HG02610 (cell line): ENCODE results near the gene GMDS.

Experiments used
- ATAC-seq: cut with Tn5 transposase; IDR thresholded peaks from one replicate; pipeline ENCODE4 v1.9.1; 2021; ENCODE audit warnings: mild to moderate bottlenecking, moderate library complexity; ENCODE audit not compliant: unreplicated experiment

The GMDS gene

DNA sequence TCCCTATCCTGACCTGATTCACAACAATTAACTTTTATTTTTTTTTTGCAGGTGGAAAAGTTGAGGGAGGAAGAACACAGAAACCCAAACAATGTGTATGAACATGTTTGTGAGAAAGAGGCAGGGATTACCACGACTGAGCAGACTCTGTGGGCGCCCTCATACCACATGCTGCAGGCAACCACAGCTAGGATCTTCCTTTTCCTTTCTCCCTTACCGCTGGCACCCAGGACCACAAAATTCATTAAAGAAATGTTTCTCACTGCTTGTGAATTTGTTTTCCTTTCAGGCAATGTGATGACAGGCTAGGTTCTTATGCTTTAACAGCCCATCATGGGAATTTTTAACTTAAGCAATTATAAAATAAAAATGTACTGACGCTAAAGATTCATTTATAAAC, 287.1 kb downstream of the GMDS start:
- no peak for ATAC-seq

DNA sequence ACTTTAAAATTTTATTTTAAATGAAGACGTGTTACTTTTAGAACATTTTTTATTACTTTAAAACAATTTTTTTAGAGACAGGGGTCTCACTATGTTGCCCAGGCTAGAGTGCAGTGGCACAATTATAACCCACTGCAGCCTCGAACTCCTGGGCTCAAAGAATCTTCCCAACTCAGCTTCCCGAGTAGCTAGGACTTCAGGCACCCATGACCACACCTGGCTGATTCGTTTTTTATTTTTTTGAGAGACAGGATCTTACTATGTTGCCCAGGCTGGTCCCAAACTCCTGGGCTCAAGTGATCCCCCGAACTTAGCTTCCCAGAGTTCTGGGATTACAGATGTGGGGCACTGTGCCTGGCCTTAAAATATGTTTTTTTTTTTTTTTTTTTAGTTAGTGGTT, 287.7 kb downstream of the GMDS start:
- no peak for ATAC-seq

DNA sequence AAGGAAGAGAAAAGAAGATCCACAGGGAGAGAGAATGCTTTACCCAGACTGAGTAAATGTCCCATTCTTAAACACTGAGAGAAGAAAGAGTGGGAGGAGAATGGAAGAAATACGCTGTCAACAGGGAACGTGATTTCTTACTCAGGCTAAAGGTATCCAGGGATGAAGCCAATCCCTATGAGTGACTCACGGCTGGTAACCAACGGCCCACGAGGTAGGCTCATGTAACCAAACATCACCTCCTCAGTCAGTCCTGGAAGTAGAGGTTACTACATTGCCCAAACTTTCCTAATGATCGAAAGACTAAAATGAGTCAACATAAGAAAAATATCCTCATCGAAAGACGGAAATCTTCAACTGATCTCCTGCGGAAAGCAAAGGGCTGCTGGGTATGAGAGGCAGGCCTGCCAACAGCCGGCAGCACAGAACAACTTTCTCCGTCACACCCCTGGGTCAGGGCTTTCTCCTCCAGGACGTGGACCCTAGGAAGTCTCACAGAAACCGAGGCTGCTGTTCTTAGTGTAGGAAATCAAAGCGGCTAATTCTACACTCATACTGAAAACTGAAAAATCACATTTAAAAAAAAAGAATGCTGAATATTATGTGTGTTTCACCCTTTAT, 292.6 kb downstream of the GMDS start:
- ATAC-seq: no peak

DNA sequence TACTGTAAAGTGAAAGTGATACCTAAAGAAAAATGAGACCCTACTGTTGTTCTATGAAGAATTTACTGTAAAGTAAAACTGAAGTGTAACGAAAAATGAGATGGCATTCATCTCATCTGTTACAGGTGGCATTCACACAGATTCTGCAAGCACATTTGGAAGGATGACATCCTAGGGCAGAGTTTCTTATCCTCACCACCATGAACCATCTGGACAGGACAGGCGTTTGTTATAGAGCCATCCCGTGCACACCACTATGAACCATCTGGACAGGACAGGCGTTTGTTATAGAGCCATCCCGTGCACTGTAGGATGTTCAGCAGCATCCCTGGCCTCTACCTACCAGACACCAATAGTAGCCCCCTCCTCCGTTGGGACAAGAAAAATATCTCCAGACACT, 294.8 kb downstream of the GMDS start:
- no peak for ATAC-seq

DNA sequence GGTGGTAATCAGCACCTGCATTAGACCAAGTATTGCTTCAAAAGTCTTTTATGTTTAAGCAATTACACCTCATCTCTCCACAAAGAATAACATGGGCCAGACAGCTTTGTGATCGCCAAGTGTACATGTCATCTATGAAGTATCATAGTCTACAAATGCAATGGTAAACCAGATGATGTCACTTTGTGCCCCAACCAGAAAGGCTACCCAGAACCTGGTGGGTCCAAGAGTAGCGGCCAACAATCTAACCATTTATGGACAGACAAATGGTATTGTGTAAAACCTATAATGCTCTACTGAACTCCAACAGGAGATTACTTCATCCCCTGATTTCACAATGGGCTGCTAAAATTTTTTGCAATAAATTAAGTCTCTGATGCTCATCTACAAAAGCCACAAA, 295.9 kb downstream of the GMDS start:
- ATAC-seq: no peak

DNA sequence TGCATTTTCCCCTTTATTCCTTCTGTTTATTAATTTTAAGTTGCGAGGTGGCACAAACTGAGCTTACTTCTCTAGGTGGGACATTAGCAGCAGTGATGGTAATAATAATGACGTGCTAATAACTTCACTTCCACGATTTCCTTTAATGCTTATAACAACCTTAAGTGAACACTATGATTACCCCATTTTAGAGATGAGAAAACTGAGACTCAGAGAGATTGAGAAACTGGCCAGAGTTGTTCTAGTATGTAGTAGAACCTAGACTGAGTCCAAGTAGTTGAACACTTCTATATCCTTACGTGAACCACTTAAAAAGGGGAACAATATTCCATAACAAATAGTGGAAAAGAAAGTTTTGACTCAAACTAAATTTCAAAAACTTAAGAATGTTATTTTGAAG, 297.5 kb downstream of the GMDS start:
- no peak for ATAC-seq

DNA sequence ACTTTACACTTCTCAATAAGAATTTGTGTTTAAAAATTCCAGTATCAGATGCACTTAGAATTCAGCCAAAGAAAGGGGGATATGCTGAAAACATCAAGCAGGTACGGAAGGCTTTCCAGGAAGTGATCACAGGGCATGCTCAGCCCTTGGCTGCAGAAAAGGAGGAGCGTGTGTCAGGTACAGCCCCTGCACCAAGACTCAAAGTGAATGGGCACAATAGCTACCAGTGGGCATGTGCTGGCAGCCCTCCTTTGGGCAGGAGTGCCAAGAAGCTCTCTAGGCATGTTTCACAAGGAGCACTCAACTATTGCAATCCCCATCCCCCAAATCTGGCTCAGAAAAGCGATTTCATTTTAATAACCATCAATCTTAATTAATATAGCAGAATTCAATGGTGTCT, 298.8 kb downstream of the GMDS start:
- no peak for ATAC-seq

DNA sequence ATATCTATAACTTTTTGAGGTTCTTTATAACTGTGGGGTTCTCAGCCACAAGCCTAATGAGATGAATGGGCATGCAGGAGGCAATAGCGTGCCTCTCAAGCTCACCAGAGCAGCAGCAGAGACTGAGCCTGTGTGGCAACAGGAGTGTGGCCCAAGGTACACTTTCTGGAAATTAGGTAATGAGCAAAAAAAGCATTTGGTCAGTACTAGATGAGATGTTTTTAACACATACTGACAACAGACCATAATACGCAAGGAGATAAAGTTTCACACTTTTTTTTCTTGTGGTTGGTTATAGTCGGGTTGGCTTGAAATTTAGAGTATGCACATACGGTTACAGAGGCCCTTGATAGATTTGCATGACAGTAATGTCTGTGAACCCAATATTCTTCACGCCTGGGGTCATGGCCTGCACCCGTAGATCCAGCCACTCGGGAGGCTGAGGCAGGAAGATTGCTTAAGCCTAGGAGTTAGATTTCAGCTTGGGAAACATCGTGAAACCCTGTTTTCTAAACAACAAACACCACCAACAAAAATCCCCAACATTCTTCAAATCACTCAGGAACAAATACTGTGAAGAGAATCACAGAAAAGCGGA, 300.1 kb downstream of the GMDS start:
- peak; percentile 65 for ATAC-seq

DNA sequence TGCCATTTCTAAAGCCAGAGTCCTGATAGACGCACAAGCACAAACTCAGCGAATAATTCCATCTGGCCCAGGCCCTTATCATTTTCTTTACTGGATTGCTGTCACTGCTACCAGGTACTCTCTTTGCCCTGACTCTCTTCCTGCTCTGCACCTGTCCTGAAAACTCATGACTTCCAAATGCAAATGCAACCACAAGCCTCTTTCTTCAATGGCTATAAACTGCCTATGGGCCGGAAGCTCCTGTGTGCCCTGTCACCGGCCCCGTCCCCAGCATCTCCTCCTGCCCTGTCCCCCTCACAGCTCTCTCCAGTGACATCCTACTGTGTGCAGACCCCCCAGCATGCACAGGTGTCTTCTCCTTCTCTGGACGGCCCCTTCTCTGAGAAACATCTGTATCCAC, 302.6 kb downstream of the GMDS start:
- no peak for ATAC-seq

DNA sequence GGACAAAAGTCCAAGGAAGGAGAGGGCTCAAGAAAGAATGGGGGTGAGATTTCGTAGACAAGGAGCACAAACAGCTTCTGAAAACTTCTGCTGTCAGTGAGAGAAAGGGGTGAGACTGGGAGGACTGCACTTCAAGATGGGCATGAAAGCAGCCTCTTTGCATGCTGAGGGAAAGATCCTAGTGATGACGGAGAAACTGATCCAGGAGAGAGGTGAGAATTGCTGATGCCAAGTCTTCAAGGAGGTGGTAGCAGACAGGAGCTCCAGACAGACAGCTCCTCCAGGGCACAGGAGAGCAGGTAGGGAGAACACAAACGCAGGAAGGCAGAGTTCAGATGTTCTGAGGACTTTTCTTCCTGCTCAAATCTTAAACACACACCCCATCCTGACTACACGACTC, 303.9 kb downstream of the GMDS start:
- no peak for ATAC-seq

DNA sequence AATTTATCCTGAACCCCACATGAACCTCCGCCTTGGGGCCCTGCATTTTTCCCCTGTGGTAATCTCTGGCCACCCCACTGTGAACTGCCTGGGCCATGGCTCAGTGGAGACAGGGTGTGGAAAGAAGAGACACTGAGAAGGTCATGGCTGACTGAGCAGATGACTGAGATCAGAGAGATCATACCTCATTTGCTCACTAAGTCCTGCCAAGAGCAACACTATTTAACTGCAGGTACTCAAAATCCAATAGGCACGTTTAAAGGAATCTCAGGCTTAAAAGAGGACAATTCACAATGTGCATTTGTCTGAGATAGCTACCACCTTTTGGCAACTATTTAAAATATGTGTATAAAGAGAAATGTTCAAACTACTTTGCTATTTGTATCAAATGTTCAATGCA, 305.0 kb downstream of the GMDS start:
- peak; percentile 76 for ATAC-seq

DNA sequence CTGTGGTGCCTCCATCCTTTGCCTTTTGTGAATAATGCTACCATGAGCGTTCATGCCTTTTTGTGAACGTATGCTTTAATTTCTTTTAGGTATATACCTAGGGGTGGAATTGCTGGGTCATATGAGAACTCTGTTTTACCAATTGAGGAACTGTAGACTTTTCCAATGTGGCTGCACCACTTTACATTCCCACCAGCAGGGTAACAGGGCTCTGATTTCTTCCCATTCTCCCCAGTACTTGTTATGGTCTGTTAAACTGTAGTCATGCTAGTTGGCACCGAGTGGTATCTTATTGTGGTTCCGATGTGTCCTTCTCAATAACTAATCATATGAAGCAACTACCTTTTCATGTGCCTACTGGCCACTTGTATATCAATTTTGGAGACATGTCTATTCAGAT, 312.1 kb downstream of the GMDS start:
- ATAC-seq: no peak

DNA sequence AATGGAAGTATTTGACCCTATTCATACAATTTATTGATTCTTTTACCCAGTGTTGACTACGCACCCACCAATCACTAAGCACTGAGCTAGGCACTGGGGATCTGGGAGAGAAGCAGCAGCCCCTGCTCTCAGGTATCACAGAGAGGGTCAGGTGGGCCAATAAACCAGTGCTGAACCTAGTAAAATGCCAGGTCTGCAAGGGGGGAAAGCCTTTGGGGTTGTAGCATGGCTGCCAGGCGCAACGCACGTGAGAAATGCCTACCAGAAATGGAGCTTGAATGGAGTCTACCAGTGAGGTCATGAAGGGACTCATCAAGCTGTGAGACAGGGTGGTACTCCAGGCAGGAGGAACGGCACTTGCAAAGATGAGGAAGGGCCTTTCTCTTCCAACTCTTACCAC, 313.6 kb downstream of the GMDS start:
- no peak for ATAC-seq

DNA sequence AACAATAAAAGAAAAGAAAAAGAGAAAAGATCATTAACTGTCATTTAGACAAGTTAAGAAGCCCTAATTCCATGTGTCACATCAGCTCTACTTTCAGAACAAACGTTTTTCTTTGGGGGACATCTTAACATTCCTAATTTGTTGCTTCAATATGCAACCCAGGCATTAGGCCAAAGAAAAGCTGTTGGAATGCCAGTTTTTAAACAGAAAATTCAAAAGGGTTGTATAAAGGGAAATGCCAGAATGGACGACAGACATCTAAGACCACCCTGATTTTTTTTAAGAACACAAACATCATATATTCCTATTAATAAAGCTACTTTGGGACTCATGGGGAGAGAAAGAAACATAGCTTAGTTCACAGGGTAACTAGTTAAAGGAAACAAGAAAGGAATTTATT, 315.0 kb downstream of the GMDS start:
- no peak for ATAC-seq

DNA sequence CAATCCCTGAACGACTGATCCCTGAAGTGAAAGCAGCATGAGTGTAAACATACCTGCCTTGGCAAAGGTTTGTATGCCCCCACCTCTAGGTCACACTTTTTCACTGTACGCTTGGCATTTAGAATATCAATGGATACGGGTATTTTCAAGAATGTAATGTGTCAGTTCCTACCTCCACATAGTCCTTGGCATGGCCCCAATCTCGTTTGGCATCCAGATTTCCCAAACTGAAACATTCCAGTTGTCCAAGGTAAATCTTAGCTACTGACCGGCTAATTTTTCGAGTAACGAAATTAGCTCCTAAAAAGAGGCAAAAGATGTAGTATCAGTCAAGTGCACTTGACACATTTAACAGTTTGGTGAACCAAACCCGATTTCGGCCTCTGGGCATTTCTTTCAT, 315.5 kb downstream of the GMDS start:
- no peak for ATAC-seq

DNA sequence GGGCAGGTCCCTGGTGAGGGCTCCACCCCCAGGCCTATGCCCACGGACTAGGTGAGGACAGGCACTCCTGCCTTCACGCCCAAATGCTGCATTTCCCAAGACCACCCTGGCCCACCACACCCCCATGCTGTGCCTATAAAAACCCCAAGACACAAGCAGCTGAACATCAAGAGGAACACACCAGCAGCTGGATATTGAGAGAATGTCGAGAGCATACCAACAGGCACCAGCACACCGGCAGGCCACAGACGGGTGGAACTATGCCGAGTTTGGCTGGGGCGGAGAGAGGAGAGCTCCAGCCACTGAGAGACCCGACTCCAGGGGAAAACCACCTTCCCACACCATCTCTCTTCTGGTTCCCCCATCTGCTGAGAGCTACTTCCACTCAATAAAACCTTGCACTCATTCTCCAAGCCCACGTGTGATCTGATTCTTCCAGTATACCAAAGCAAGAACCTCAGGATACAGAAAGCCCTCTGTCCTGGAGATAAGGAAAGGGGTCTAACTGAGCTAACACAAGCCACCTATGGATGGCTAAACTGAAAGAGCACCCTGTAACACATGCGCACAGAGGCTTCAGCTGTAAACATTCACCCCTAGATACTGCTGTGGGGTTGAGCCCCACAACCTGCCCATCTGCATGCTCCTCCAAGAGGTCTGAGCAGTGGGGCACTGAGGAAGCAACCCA, 319.5 kb downstream of the GMDS start:
- ATAC-seq: no peak

DNA sequence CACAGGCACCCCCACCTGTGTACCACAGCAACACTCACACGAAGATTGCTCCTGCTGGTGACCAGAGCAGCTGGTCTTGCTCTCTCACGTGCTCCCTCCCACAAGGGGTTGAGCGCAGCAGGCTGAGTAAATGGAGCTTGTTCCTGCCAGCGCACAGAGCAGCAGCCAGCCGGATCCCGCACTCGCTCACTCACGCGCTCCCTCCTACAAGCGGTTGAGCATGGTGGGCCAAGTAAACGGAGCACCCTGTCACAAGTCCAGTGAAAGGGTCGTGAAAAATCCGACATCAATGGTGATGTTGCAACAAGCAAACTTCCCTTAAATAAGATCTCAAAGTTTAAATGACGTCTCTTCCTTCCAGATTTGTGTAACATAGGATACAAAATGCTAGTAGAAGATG, 322.0 kb downstream of the GMDS start:
- no peak for ATAC-seq

DNA sequence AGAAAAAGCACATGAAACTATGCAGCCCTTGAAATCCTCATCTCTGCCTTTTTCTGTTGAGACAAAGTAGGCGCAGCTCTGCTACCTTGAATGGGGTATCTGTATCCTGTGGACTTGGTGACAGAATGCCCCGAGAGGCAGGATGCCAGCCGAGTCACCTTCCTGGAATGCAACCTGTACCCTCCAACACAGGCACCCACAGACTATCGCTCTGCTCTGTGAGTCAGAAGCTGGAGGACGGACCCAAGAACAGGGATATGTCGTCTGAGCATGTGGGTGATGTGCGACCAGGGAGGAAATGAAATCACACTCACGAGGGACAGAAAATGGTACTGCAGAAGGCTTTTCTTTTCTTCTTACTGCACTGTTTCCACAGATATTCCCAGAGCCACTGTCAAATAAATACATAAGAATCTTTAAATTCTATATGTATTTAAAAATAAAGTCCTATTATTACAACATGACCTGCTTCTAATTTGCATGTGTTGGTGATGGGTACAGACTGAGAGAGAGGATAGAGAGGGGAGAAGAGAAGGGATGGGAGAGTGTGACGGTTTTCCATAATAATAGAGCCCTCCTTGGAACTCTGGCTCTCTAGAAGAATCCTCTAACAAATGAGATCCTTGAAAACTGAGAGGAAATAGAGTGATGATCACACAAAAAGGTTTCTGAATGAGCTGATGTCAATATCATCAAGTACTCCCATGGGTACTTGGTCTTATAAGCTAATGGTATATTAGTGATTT, 327.6 kb downstream of the GMDS start:
- ATAC-seq: no peak

DNA sequence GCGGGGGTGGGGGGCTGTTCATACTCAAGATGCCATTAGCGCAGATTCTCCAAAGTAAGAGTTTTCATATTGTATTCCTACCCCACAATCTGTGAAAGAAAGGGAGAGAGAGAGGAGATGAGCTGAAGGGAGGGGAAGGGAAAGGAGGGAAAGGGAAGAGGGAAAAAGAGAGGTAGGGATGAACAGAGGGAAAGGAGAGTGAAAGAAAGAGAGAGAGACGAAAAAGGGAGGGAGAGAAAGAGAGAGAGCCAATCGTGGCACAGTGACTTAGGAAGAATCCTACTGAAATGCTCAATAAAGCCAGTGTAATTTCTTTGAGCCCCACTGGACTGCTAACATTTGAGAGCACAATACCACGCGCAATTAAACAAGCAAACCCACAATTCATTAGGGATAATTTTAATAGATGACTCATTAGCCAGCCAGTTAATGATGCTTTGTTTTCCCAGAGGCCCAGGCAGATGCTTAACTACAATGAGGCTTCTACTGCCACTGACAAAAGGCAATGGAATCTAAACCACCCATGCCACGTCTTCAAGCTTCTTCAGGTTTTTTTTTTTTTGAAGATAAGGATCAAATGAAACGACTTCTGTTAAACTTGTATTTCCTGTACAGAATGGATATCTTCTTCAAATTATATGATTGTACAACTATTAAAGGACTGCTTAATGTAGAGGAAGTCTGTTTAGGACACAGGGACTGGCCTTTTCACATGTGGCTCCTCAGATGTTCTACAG, 328.9 kb downstream of the GMDS start:
- ATAC-seq: no peak

DNA sequence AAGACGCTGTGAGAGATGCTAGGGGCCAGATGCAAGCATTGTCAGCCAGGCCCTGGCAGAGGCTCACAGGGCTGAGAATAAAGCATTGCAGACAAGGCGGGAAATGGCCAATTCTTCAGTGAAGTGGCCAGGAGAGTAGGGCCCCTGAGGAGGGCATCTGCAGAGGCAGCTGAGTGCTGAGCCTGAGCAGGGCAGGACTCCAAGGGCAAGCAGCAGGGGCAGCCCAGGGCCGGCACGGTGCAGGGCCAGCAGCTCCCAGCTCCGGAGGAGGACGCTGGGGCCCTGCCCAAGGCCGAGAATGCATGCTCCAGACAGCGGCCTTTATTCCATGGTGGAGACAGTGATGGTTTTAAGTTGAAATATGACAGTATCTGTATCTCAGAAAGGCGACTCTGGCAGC, 330.2 kb downstream of the GMDS start:
- no peak for ATAC-seq

DNA sequence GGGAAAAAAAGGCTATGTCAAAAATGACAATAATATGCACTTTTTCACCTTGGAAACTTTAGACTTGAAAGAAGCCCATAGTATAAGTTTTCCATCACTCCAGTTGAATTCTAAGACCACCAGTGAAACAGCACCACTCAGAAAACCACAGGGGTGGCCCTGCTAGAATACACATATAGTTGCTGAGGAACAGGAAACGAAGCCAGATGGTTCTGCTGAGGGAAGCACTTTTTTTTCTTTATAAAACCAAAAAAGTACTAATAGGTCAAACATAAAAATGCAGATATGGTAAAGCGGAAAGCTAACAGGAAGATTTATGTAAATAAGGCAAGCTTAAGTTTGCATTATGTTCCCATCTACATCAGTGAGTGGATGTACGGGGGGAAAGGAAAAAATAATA, 331.8 kb downstream of the GMDS start:
- no peak for ATAC-seq
